ENCODE results near the gene EHHADH.

EHHADH gene

GRCh38 chr3:185199206-185199605 is 54.6 kb downstream of the EHHADH start:
- Histone ChIP-seq H3K4me1 (ENCODE audit: insufficient read depth, low read length) (no peaks in the 10 kb centered on the region), H3K36me3 (ENCODE audit: insufficient read depth, low read length) (no peaks in the 10 kb centered on the region), H3K9me3 (ENCODE audit: control insufficient read depth, insufficient read depth, low read length) (no peaks in the 10 kb centered on the region), H3K9ac (ENCODE audit: low read depth, low read length) (no peak overlapping the region)

GRCh38 chr3:185197068-185197467 is 56.8 kb downstream of the EHHADH start:
- Histone ChIP-seq H3K9me3 (ENCODE audit: control insufficient read depth, insufficient read depth, low read length) (no peaks in the 10 kb centered on the region), H3K9ac (ENCODE audit: low read depth, low read length) (no peak overlapping the region), H3K4me1 (ENCODE audit: insufficient read depth, low read length) (no peaks in the 10 kb centered on the region), H3K36me3 (ENCODE audit: insufficient read depth, low read length) (no peaks in the 10 kb centered on the region)

- no peaks in the 10 kb centered on the region for H3K9me3 ChIP-seq (ENCODE audit: control insufficient read depth, insufficient read depth, low read length)
- no peak overlapping the region for H3K9ac ChIP-seq (ENCODE audit: low read depth, low read length)
- H3K36me3 ChIP-seq (ENCODE audit: insufficient read depth, low read length) = no peaks in the 10 kb centered on the region
- H3K4me1 ChIP-seq (ENCODE audit: insufficient read depth, low read length) = no peaks in the 10 kb centered on the region
Measured at GRCh38 chr3:185195652-185196051, 58.2 kb downstream of the EHHADH start.

- Histone ChIP-seq H3K36me3 (ENCODE audit: insufficient read depth, low read length) (no peaks in the 10 kb centered on the region), H3K9me3 (ENCODE audit: control insufficient read depth, insufficient read depth, low read length) (no peaks in the 10 kb centered on the region), H3K4me1 (ENCODE audit: insufficient read depth, low read length) (no peaks in the 10 kb centered on the region), H3K9ac (ENCODE audit: low read depth, low read length) (no peak overlapping the region)
Measured at GRCh38 chr3:185188816-185189215, 65.0 kb downstream of the EHHADH start.

GRCh38 chr3:185187391-185187790 is 66.5 kb downstream of the EHHADH start:
- H3K9ac ChIP-seq (ENCODE audit: low read depth, low read length) = no peak overlapping the region
- no peaks in the 10 kb centered on the region for H3K9me3 ChIP-seq (ENCODE audit: control insufficient read depth, insufficient read depth, low read length)
- no peaks in the 10 kb centered on the region for H3K4me1 ChIP-seq (ENCODE audit: insufficient read depth, low read length)
- H3K36me3 ChIP-seq (ENCODE audit: insufficient read depth, low read length) = no peaks in the 10 kb centered on the region

- Histone ChIP-seq H3K9ac (ENCODE audit: low read depth, low read length) (no peak overlapping the region), H3K9me3 (ENCODE audit: control insufficient read depth, insufficient read depth, low read length) (no peaks in the 10 kb centered on the region), H3K4me1 (ENCODE audit: insufficient read depth, low read length) (peaks cover 13% of the 10 kb centered on the region), H3K36me3 (ENCODE audit: insufficient read depth, low read length) (no peaks in the 10 kb centered on the region)
Measured at GRCh38 chr3:185176750-185177359, 77.0 kb downstream of the EHHADH start.

- Histone ChIP-seq H3K9ac (ENCODE audit: low read depth, low read length) (peak overlapping the region; percentile 18; the same call in 1 of the 2 replicates), H3K4me1 (ENCODE audit: insufficient read depth, low read length) (peaks cover 13% of the 10 kb centered on the region), H3K9me3 (ENCODE audit: control insufficient read depth, insufficient read depth, low read length) (no peaks in the 10 kb centered on the region), H3K36me3 (ENCODE audit: insufficient read depth, low read length) (no peaks in the 10 kb centered on the region)
Measured at GRCh38 chr3:185175370-185175987, 78.4 kb downstream of the EHHADH start.

GRCh38 chr3:185172086-185173049 is 81.5 kb downstream of the EHHADH start:
- H3K9me3 ChIP-seq (ENCODE audit: control insufficient read depth, insufficient read depth, low read length) = no peaks in the 10 kb centered on the region
- H3K9ac ChIP-seq (ENCODE audit: low read depth, low read length) = no peak overlapping the region
- H3K4me1 ChIP-seq (ENCODE audit: insufficient read depth, low read length) = peaks cover 13% of the 10 kb centered on the region
- H3K36me3 ChIP-seq (ENCODE audit: insufficient read depth, low read length) = no peaks in the 10 kb centered on the region

- Histone ChIP-seq H3K9ac (ENCODE audit: low read depth, low read length) (no peak overlapping the region), H3K9me3 (ENCODE audit: control insufficient read depth, insufficient read depth, low read length) (no peaks in the 10 kb centered on the region), H3K4me1 (ENCODE audit: insufficient read depth, low read length) (no peaks in the 10 kb centered on the region; the same call in 1 of the 2 replicates), H3K36me3 (ENCODE audit: insufficient read depth, low read length) (no peaks in the 10 kb centered on the region)
Measured at GRCh38 chr3:185164428-185165217, 89.2 kb downstream of the EHHADH start.

GRCh38 chr3:185162634-185163033 is 91.2 kb downstream of the EHHADH start:
- Histone ChIP-seq H3K4me1 (ENCODE audit: insufficient read depth, low read length) (no peaks in the 10 kb centered on the region; the same call in 1 of the 2 replicates), H3K9ac (ENCODE audit: low read depth, low read length) (no peak overlapping the region), H3K36me3 (ENCODE audit: insufficient read depth, low read length) (no peaks in the 10 kb centered on the region), H3K9me3 (ENCODE audit: control insufficient read depth, insufficient read depth, low read length) (no peaks in the 10 kb centered on the region)

GRCh38 chr3:185161761-185162160 is 92.1 kb downstream of the EHHADH start:
- Histone ChIP-seq H3K9ac (ENCODE audit: low read depth, low read length) (no peak overlapping the region), H3K36me3 (ENCODE audit: insufficient read depth, low read length) (no peaks in the 10 kb centered on the region), H3K4me1 (ENCODE audit: insufficient read depth, low read length) (no peaks in the 10 kb centered on the region; the same call in 1 of the 2 replicates), H3K9me3 (ENCODE audit: control insufficient read depth, insufficient read depth, low read length) (no peaks in the 10 kb centered on the region)

- H3K9ac ChIP-seq (ENCODE audit: low read depth, low read length) = no peak overlapping the region
- H3K36me3 ChIP-seq (ENCODE audit: insufficient read depth, low read length) = no peaks in the 10 kb centered on the region
- H3K9me3 ChIP-seq (ENCODE audit: control insufficient read depth, insufficient read depth, low read length) = no peaks in the 10 kb centered on the region
- H3K4me1 ChIP-seq (ENCODE audit: insufficient read depth, low read length) = peaks cover 4% of the 10 kb centered on the region; the same call in 1 of the 2 replicates
Measured at GRCh38 chr3:185157347-185157746, 96.5 kb downstream of the EHHADH start.

- no peaks in the 10 kb centered on the region for H3K36me3 ChIP-seq (ENCODE audit: insufficient read depth, low read length)
- no peaks in the 10 kb centered on the region for H3K9me3 ChIP-seq (ENCODE audit: control insufficient read depth, insufficient read depth, low read length)
- no peak overlapping the region for H3K9ac ChIP-seq (ENCODE audit: low read depth, low read length)
- peaks cover 4% of the 10 kb centered on the region; the same call in 1 of the 2 replicates for H3K4me1 ChIP-seq (ENCODE audit: insufficient read depth, low read length)
Measured at GRCh38 chr3:185155678-185156077, 98.2 kb downstream of the EHHADH start.
